Smooth muscle cell (in vitro differentiated cells): Measurements from ENCODE around the gene NT5E. TPM values are rescaled to one million over a fixed set of nuclear protein-coding genes. Genes with fewer than 3 reads are reported as not detected.
A peak's percentile ranks its signal among the peaks of the same experiment; 100 is the strongest.

Source experiments
- DNase-seq: peaks from one replicate; lab custom pipeline; 2025; ENCODE audit not compliant: unreplicated experiment; lab: John Stamatoyannopoulos, UW
- H2AFZ ChIP-seq: fragments of 200-600 bp; sonication (generic); 2 replicates; pipeline ENCODE4 v1.6.0; 2016; ENCODE audit warnings: antibody characterized with exemption, low read depth, mild to moderate bottlenecking
- H3F3A ChIP-seq: fragments of 200-600 bp; sonication (generic); 2 replicates; pipeline ENCODE4 v1.6.0; 2017; ENCODE audit warnings: antibody characterized with exemption, low read depth
- H3K27ac ChIP-seq: fragments of 200-600 bp; sonication (generic); 2 replicates; pipeline ENCODE4 v1.5.1; 2016; ENCODE audit warnings: low read depth, mild to moderate bottlenecking
- H3K27me3 ChIP-seq: fragments of 200-600 bp; sonication (generic); 2 replicates; pipeline ENCODE4 v1.6.1; 2016; ENCODE audit warnings: low read depth, mild to moderate bottlenecking
- H3K36me3 ChIP-seq: fragments of 200-600 bp; sonication (generic); 2 replicates; pipeline ENCODE4 v1.5.1; 2016; ENCODE audit warnings: low read depth
- H3K4me1 ChIP-seq: fragments of 200-600 bp; sonication (generic); 2 replicates; pipeline ENCODE4 v1.5.1; 2016; ENCODE audit warnings: low read depth
- H3K4me2 ChIP-seq: fragments of 200-600 bp; sonication (generic); 2 replicates; pipeline ENCODE4 v1.6.0; 2016; ENCODE audit warnings: mild to moderate bottlenecking
- H3K4me3 ChIP-seq: fragments of 200-600 bp; sonication (generic); 2 replicates; pipeline ENCODE4 v1.5.1; 2016; ENCODE audit warnings: mild to moderate bottlenecking
- H3K79me2 ChIP-seq: fragments of 200-600 bp; sonication (generic); 2 replicates; pipeline ENCODE4 v1.6.0; 2016; ENCODE audit warnings: low read depth, mild to moderate bottlenecking
- H3K9ac ChIP-seq: fragments of 200-600 bp; sonication (generic); 2 replicates; pipeline ENCODE4 v1.6.0; 2016; ENCODE audit warnings: low read depth
- H3K9me3 ChIP-seq: fragments of 200-600 bp; sonication (generic); replicated peaks from 2 replicates; pipeline ENCODE4 v1.5.1; 2016; ENCODE audit warnings: low read depth
- H4K20me1 ChIP-seq: fragments of 200-600 bp; sonication (generic); 2 replicates; pipeline ENCODE4 v1.6.0; 2016; ENCODE audit warnings: low read depth
- CTCF ChIP-seq: fragments of 200-600 bp; sonication (generic); IDR thresholded peaks from 2 replicates; pipeline ENCODE4 v1.5.1; 2017; ENCODE audit warnings: borderline replicate concordance, mild to moderate bottlenecking, antibody characterized with exemption; ENCODE audit not compliant: insufficient read depth, poor library complexity, severe bottlenecking
- WGBS: methylation state at CpG from one replicate; pipeline ENCODE4 v1.1.7; 2016; ENCODE audit warnings: low lambda C conversion rate; 5-methylcytosine and 5-hydroxymethylcytosine counted together
- polyA plus RNA-seq: library from polyadenylated mRNA; unstranded; fragments of >200 nt; fragmentation: Nextera tagmentation; extraction: Ambion mirVana; gene quantifications from 2 replicates; pipeline ENCODE4 v1.2.1, GENCODE V29; 2016
- total RNA-seq: library from RNA; depleted of rRNA; stranded (reverse); fragments of >200 nt; gene quantifications from 2 replicates; pipeline ENCODE4 v1.2.3, GENCODE V29; 2014

The NT5E gene
- total RNA-seq (124 and 137 TPM in 2 replicates), polyA plus RNA-seq (72.8 and 88.6 TPM in 2 replicates)

GRCh38 chr6:85449818-85450759 lies at the start of gene NT5E:
Gene NT5E, plus strand, starts transcription at chr6:85450083. Its CDS starts 57 bp downstream, at chr6:85450140.
- H3K9ac ChIP-seq = peak within 1 kb of the TSS; percentile 90
- H3K27me3 ChIP-seq = no peaks in the 10 kb centered on the region
- no peaks in the 10 kb centered on the region for H3K36me3 ChIP-seq
- H3K9me3 ChIP-seq = no peaks in the 10 kb centered on the region
- no peaks in the 10 kb centered on the region for H3F3A ChIP-seq
- H3K79me2 ChIP-seq = peaks cover 58% of the 10 kb centered on the region
- H2AFZ ChIP-seq = peak within 1 kb of the TSS; percentile 89
- WGBS = 1% methylated on average over 91 of the region's 92 CpGs
- peak within 1 kb of the TSS; percentile 81 for H3K4me3 ChIP-seq
- H3K4me1 ChIP-seq = no peaks in the 10 kb centered on the region
- TF ChIP-seq CTCF = no peak
- H3K27ac ChIP-seq = peak within 1 kb of the TSS; percentile 90
- peak; percentile 76 for DNase-seq
- H4K20me1 ChIP-seq = peaks cover 33% of the 10 kb centered on the region
- H3K4me2 ChIP-seq = peak within 1 kb of the TSS; percentile 97

- no peak for DNase-seq
- Histone ChIP-seq H3K4me3 (no peak overlapping the region), H4K20me1 (no peaks in the 10 kb centered on the region), H3K9me3 (no peaks in the 10 kb centered on the region), H2AFZ (peak overlapping the region; percentile 26), H3K27ac (peak overlapping the region; percentile 99), H3K79me2 (no peaks in the 10 kb centered on the region), H3K9ac (no peak overlapping the region), H3K4me2 (no peak overlapping the region), H3K27me3 (no peaks in the 10 kb centered on the region), H3K4me1 (peaks cover 23% of the 10 kb centered on the region), H3K36me3 (no peaks in the 10 kb centered on the region), H3F3A (peaks cover 26% of the 10 kb centered on the region)
- 53% methylated on average over 4 of the region's 4 CpGs for WGBS
- TF ChIP-seq CTCF = no peak
These were observed 49.6 kb upstream of the NT5E start for GRCh38 chr6:85400331-85400730.

GRCh38 chr6:85401186-85402021 lies 48.5 kb upstream of the NT5E start:
- peak overlapping the region; percentile 72 for H2AFZ ChIP-seq
- WGBS = 79% methylated on average over 6 of the region's 6 CpGs
- H3K4me1 ChIP-seq = peaks cover 26% of the 10 kb centered on the region
- H3K36me3 ChIP-seq = no peaks in the 10 kb centered on the region
- no peak overlapping the region for H3K9ac ChIP-seq
- H3K4me3 ChIP-seq = no peak overlapping the region
- no peak for DNase-seq
- H3K9me3 ChIP-seq = no peaks in the 10 kb centered on the region
- peaks cover 32% of the 10 kb centered on the region for H3F3A ChIP-seq
- no peaks in the 10 kb centered on the region for H4K20me1 ChIP-seq
- peak overlapping the region; percentile 99 for H3K27ac ChIP-seq
- no peaks in the 10 kb centered on the region for H3K79me2 ChIP-seq
- no peak overlapping the region for H3K4me2 ChIP-seq
- no peaks in the 10 kb centered on the region for H3K27me3 ChIP-seq
- no peak for TF ChIP-seq CTCF
